NCI-H1930 (cell line): ENCODE measurements around the gene CERK.
"Not testable (repeated sequence)": the region's sequence is repeated elsewhere in the genome, so short reads cannot be mapped to it uniquely, and the experiment has no call there.

Experiments
- DNase-seq, 2 experiments: peaks; one replicate each; lab custom pipeline; 2025; lab: John Stamatoyannopoulos, UW

The CERK gene

GRCh38 chr22:46737976-46738646 is at the start of gene CERK:
Gene CERK, minus strand, starts transcription at chr22:46738252. Its CDS starts 104 bp downstream, at chr22:46738148.
- peak; percentile 44 to 53 for DNase-seq

- DNase-seq = no peak
Measured at GRCh38 chr22:46783721-46784120, 45.7 kb upstream of the CERK start.

- not testable (repeated sequence) for DNase-seq
Measured at GRCh38 chr22:46782200-46782599, 44.1 kb upstream of the CERK start.

- no peak for DNase-seq
Measured at GRCh38 chr22:46781291-46781690, 43.2 kb upstream of the CERK start.

GRCh38 chr22:46780453-46780852 is 42.4 kb upstream of the CERK start:
- no peak for DNase-seq

GRCh38 chr22:46779651-46780050 is 41.6 kb upstream of the CERK start:
- DNase-seq = no peak

- DNase-seq = no peak
Measured at GRCh38 chr22:46779023-46779422, 41.0 kb upstream of the CERK start.

- DNase-seq = no peak
Measured at GRCh38 chr22:46777609-46777970, 39.5 kb upstream of the CERK start.

- DNase-seq = no peak
Measured at GRCh38 chr22:46776876-46777608, 39.0 kb upstream of the CERK start.

- DNase-seq = no peak
Measured at GRCh38 chr22:46775850-46776826, 38.1 kb upstream of the CERK start.

- DNase-seq = no peak
Measured at GRCh38 chr22:46774980-46775849, 37.2 kb upstream of the CERK start.

- no peak for DNase-seq
Measured at GRCh38 chr22:46774253-46774979, 36.4 kb upstream of the CERK start.

- DNase-seq = no peak
Measured at GRCh38 chr22:46773076-46773475, 35.0 kb upstream of the CERK start.

GRCh38 chr22:46770726-46771125 is 32.7 kb upstream of the CERK start:
- no peak for DNase-seq

- DNase-seq = no peak
Measured at GRCh38 chr22:46770151-46770641, 32.1 kb upstream of the CERK start.

GRCh38 chr22:46769706-46770105 is 31.7 kb upstream of the CERK start:
- DNase-seq = no peak

GRCh38 chr22:46769191-46769675 is 31.2 kb upstream of the CERK start:
- DNase-seq = no peak

- no peak for DNase-seq
Measured at GRCh38 chr22:46767249-46767985, 29.4 kb upstream of the CERK start.

- no peak for DNase-seq
Measured at GRCh38 chr22:46766611-46767010, 28.6 kb upstream of the CERK start.
